ENCODE results near the gene FLRT1.

Gene FLRT1

GRCh38 chr11:64006398-64006797 lies 29.3 kb upstream of the FLRT1 start:
- no peak for DNase-seq (ENCODE audit: low spot score)

- DNase-seq (ENCODE audit: low spot score): no peak
These were observed 28.5 kb upstream of the FLRT1 start for GRCh38 chr11:64007160-64007628.

DNA sequence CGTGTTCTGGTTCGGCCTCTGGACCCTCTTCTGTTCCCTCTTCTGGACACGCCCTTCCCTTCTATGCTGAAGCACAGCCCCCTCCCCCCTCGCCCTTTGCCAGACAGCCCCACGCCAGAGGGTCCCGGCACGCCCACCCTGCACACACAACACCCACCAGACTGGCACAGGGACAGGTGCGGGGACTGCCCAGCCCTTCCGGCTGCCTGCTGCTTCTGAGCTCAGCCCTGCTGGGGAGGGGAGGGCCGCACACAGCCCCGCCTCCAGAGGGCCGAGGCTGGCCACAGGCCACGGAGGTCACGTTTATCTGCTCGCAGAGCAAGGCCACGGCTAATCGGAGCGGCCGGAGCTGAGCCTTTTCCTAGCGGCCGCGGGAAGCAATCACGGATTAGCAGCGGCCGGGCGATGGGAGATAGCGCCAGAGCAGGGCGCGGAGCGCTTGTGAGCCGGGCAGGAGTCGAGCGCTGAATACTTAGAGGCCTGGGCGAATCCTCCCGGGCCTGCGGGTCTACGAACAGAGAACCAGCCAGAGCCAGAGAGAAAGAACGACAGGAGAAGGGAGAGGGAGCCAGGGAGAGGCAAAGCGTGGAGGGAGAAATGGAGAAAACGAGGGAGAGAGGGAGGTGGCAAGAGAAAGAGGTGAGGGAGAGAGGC lies 28.0 kb upstream of the FLRT1 start:
- no peak for DNase-seq (ENCODE audit: low spot score)

DNA sequence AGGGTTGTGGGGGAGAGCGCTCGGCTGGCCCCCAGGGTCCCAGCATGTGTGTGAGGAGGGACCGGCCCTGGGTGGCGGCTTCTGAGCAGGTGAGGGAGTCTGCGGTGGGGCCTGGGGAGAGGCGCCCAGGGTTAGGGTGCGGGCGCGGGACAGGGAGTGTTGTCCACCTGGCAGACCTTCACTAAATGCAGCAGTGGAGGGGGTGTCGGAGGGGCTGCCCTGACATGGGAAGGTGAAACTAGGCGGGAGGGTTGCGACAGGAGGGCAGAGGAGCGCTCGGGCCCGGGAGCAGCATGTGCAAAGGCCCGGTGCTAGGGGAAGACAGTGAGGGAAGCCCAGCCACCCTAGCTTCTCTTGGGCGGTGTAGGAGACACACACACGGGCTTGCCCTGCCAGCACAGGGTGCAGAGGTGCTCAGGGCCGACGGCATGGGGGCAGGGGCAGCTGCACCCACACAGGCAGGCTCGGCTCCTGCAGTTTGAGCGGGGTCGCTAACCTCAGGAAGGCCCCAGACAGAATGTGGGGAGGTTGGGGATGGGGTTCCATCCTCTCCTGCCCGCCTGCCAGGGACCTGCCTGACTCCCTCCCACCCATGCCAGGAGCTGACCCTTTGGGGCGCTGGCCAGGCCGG lies 27.3 kb upstream of the FLRT1 start:
- no peak for DNase-seq (ENCODE audit: low spot score)

- no peak for DNase-seq (ENCODE audit: low spot score)
These were observed 26.7 kb upstream of the FLRT1 start for GRCh38 chr11:64008914-64009633.

GRCh38 chr11:64009710-64010109 lies 26.0 kb upstream of the FLRT1 start:
- DNase-seq (ENCODE audit: low spot score): no peak

DNA sequence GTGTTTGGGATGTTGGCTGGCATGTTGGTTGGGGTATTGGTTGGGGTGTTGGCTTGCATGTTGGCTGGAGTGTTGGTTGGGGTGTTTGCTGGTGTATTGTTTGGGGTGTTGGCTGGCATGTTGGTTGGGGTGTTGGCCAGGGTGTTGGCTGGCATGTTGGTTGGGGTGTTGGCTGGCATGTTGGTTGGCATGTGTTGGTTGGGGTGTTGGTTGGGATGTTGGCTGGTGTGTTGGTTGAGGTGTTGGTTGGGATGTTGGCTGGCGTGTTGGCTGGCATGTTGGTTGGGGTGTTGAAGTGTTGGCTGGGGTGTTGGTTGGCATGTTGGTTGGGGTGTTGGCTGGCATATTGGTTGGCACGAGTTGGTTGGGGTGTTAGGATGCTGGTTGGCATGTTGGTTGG lies 24.9 kb upstream of the FLRT1 start:
- DNase-seq (ENCODE audit: low spot score): no peak

DNA sequence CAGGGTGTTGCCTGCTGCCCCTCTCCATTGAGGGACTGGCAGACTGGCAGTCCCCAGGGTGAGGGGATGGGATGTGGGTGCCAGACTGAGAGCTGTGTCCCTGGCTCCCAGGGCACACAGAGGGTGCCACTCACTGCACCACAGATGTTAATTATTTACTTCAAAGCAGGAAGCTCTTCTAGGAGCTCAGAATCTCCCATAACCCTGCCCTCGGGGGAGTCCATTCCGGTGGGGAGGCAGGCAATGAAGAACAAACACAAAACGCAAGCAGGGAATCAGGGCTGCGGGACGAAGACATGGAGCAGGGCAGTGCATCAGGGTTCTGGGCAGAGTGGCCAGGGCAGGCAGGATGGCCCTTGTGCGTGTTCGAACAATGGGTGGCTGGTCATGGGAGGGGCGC lies 24.4 kb upstream of the FLRT1 start:
- DNase-seq (ENCODE audit: low spot score): no peak

DNA sequence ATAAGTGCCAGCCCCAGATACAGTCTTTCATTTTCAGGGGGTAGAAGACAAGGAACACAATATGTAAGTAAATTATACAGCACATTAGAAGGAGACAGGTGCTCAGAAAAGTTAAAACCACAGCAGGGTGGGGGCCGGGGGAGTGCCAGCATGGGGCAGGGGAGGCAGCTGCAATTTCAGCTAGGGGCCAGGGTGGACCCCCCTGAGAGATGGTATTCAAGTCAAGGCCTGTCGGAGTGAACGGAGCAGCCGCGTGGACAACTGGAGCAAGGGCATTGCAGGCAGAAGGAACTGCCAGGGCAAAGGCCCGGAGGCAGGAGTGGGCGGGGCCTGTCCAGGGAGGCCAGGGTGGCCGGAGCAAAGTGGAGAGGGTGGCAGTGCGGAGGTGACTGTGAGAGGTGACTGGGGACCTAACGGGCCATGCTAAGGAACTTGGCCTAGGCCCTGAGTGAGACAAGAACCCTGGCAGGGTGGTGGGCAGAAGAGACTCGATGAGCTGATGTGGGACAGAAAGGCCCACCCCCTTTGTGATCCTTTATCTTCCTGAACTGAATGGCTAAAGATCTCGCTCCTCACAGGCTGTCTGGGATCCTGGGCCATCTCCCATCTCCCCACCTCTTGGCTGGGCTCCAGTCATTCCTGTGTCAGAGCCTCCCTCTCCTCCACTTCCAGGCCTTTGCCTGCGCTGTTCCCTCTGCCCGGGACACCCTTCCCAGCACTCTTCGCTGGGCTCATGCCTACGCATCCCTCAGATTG lies 22.4 kb upstream of the FLRT1 start:
- no peak for DNase-seq (ENCODE audit: low spot score)

DNA sequence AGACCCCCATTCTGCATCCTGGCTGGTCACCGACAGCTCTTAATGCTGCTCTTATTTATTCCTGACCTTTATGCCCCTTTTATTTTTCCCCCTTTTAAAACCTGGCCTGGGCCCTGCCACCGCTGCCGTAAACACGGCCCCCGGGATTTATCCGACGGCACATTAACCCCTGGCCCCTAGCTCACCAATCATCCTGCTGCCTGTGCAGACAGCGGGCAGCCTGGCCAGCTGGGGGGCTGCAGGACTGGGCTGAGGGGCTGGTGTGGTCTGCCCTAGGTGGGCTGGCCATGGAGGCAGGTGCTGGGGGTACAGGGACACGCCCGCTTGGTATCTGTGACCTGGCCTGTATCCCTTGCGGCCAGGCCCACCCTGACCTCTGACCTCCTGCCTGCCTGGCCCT lies 21.4 kb upstream of the FLRT1 start:
- DNase-seq (ENCODE audit: low spot score): no peak

- DNase-seq (ENCODE audit: low spot score): no peak
These were observed 20.2 kb upstream of the FLRT1 start for GRCh38 chr11:64015510-64015909.

DNA sequence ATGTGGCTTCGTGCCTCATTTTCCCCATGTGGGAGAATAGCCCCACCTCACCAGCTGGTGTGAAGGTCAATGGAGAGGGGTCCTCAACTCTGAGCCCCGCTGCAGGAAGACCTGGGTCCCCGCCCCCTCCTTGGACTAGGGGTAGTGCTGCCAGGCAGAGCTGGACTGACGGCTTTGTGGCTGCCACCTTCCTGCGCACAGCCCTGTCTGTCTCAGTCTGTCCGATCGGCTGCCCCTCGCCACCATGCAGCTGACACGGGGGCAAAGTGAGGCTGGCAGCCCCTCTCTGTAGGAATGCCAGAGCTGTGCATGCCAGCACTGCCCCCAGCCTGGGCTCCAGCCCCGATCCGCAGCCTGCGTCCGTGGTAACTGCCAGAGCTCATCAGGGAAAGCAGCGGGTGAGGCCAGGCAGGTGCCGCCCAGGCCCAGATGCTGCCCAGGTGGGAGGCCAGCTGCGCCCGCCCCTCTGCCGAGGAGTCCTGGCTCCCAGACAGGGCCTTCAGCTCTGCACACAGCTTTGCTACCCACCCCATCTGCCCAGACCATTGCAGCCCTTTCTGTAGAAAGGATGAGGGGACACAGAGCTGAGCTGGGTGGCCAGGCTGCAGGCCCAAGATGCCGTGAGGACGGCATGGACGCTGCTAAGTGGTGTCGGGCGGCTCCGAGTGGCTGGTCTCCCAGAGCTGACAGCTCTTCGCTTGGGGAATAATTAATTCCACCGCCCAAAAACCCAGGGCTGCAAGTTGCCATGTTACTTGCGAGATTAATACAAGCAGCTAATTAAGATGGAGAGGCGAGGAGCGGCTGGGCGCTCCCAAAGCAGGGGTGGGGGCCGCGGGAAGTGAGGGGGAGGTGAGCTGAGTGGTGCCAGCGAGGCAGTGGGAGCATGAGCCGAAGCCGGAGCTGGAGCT lies 19.5 kb upstream of the FLRT1 start:
- no peak for DNase-seq (ENCODE audit: low spot score)

- DNase-seq (ENCODE audit: low spot score): no peak
These were observed 17.8 kb upstream of the FLRT1 start for GRCh38 chr11:64017945-64018224.

GRCh38 chr11:64018310-64018709 lies 17.4 kb upstream of the FLRT1 start:
- DNase-seq (ENCODE audit: low spot score): no peak

- no peak for DNase-seq (ENCODE audit: low spot score)
These were observed 16.4 kb upstream of the FLRT1 start for GRCh38 chr11:64019106-64020037.

- DNase-seq (ENCODE audit: low spot score): no peak
These were observed 14.6 kb upstream of the FLRT1 start for GRCh38 chr11:64020976-64021756.

- DNase-seq (ENCODE audit: low spot score): no peak
These were observed 14.0 kb upstream of the FLRT1 start for GRCh38 chr11:64021757-64022093.

DNA sequence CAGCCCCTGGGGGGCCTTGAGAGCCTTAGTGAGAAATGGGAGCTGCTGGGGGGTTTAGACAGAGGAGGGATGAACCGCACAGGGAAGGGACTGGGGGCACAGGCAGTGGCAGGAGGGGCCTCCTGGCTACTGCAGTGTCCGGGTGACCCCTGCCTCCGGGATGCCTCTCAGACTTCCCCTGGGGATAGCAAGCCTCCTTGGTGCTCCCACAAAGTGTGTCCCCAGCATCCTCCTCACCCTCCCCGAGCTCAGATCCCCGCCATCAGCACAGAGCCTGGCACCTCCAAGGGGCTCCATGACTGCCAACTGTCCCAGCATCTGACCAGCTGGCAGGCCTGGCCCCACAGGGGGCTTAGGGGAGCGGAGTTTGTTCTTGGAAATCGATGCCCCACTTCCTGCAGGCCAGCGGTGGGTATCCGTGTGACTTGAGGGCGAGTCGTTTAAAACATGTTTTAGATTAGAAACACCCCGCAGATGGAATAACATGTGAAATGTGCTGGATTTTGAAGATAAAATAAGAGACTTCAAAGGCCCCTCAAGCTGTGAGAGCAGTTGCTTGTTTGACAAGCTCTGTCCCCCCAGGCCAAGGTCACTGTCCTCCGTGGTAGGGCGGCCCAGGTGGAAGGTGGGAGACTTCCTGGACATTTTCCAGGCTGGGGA lies 13.5 kb upstream of the FLRT1 start:
- no peak for DNase-seq (ENCODE audit: low spot score)

Measured in CD4-positive, alpha-beta T cell treated with Interleukin-15 for 4 hours (primary cell).